GM19397 (cell line): Measurements from ENCODE around the gene KDM3A.

Experiments
- ATAC-seq: cut with Tn5 transposase; IDR thresholded peaks from one replicate; pipeline ENCODE4 v1.9.1; 2021; ENCODE audit warnings: mild to moderate bottlenecking, moderate library complexity; ENCODE audit not compliant: unreplicated experiment

KDM3A gene, protein sequence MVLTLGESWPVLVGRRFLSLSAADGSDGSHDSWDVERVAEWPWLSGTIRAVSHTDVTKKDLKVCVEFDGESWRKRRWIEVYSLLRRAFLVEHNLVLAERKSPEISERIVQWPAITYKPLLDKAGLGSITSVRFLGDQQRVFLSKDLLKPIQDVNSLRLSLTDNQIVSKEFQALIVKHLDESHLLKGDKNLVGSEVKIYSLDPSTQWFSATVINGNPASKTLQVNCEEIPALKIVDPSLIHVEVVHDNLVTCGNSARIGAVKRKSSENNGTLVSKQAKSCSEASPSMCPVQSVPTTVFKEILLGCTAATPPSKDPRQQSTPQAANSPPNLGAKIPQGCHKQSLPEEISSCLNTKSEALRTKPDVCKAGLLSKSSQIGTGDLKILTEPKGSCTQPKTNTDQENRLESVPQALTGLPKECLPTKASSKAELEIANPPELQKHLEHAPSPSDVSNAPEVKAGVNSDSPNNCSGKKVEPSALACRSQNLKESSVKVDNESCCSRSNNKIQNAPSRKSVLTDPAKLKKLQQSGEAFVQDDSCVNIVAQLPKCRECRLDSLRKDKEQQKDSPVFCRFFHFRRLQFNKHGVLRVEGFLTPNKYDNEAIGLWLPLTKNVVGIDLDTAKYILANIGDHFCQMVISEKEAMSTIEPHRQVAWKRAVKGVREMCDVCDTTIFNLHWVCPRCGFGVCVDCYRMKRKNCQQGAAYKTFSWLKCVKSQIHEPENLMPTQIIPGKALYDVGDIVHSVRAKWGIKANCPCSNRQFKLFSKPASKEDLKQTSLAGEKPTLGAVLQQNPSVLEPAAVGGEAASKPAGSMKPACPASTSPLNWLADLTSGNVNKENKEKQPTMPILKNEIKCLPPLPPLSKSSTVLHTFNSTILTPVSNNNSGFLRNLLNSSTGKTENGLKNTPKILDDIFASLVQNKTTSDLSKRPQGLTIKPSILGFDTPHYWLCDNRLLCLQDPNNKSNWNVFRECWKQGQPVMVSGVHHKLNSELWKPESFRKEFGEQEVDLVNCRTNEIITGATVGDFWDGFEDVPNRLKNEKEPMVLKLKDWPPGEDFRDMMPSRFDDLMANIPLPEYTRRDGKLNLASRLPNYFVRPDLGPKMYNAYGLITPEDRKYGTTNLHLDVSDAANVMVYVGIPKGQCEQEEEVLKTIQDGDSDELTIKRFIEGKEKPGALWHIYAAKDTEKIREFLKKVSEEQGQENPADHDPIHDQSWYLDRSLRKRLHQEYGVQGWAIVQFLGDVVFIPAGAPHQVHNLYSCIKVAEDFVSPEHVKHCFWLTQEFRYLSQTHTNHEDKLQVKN (N-terminal part only)

DNA sequence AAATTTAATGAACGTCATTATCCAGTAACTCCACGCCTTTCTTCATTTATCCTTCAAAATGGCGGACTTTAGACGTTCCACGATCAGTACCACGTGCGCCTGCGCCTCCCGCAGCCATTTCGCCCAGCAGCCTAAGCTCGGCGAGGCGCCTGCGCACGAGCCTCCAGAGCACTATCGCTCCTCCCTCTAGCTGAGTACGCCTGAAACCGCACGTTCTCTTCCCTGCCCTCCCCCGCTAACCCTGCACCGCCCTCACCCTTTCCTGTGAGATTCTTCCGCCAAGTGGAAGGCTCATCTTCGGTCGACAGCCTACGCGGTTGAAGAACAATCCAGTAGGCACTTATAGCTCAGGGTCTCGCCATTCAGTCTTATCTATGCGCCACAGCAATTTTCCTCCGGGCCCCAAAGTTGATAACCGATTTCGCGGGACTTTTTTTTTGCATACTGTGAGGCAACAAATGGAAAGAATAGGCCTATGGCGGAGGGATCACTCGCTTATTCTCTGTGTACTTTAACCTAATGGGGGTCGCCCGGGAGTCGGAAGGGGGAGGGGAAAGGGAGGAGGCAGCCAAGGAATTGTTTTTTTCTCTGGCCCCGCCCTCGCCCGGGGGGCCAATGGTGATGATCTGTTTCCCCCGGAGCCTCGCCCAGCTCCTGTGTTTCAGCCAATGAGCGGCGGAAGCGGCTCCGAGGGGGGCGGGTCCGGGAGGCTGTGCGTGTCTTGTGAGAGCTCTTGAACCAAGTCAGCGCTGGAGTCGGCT, at the start of gene KDM3A:
Gene KDM3A (plus strand): TSS at position 741 of the 761 bp plus-strand sequence. CDS start 677 bp downstream, outside the sequence.
- peak; percentile 81 for ATAC-seq

DNA sequence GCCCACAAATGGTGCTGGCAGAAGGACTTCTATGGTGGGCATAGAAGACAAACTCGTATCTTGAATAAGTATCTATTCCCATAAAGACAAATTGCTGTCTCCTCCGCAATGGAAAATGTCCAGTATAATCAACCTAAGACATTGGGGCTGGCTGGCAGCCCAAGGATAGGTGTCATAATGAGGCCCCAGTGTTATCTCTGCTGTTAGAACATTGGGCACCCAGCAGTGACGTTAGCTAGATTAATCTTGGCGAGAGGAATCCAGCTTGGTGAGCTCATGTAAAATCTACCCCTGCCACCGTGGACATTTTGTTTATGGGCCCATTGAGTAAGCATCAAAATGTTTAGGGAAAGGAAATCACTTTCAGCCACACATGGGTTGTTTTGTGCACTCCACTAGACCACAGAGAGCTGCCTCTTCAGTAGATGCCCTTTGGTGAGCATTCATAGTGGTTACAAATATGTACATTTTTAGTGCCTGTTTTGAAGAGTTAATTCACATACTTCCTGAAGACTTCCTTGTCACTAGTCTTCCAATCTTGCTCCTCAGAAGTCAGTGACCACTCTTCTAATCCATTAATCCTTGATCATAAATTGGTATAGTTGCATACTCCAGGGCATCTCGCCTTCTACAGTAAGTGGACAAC, 48.2 kb upstream of the KDM3A start:
- ATAC-seq = no peak

DNA sequence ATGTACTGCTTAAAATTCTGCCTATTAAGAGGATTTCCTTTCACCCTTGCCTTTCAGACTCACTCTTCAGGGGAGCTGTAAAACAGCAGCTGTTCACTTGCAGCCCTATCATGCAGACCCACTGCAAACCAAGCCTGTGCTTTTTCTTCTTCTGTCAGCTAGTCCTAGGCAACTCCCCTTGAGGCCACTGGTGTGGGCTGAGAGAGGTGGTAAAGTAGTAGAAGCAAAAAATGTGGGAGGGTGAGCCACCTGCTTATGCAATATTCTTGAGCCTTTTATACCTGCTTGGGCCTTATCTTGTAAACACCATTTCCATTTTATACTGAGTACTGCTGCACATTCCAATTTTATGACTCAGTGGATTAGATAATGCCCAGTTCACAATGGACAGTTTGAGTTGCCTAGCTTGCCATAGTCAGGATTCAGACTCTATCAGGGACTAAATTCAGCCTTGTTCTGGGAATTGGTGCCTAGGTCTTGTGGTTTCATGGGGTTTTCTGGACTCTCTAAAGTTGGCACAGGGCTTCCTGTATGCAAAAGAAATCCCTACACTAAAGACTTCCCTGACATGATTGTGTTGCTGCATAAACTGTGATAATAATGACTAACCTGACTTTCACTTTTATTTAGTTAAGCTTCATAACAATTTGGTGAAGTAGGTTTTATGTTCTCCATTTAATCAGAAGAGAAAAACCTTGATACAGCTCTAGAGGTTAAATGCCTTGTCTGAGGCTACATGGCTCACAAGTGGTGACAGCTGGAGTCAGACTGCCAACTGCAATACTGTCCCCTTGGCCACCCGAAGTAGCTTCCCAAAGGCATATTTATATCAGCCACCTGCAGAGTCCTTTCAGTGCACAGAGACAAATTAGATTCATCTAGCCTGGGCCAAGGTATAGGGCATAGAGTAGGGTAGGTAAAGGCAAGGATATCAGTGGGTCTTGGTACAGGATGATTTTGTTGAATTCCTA, 47.4 kb upstream of the KDM3A start:
- no peak for ATAC-seq

DNA sequence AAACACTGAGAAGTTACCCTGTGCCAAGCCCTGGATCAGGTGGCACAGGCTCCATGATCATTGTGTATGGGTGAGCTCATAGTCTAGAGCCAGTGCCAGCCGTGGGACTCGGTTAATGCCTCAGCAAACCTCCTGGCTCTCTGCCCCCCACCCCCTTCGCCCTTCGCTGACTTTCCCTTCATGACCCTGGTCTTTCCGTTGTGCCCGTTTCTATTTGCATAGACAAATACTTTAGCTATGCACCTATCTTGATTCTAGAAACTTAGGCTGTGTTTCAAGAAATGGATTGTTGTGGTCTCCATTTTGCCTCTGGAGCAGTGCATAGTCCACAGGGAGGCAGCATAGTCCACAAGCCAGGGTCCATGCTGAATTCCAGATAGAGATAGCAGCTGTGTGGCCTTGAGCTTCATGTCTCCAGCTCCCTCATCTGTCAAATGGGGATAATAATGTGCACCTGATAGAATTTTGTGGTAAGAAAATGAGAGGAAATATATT, 44.8 kb upstream of the KDM3A start:
- ATAC-seq = no peak

DNA sequence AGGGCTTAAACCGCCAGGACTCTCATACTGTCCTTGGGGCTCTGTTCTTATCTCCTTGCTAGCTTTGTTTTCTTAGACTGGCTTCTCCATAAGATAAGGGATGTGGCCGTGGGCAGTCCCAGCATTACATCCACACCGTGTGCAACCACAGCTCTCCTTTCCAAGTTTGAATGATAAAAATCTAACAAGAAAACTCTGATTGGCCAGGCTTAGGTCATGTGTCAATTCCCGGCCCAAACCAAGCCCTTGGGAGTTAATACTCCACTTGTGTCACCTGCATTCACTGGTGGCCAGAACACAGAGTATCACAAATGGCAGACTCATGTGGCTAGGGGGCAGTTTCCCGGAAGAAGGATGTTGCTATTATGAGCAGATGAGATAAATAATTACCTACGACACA, 43.2 kb upstream of the KDM3A start:
- no peak for ATAC-seq

DNA sequence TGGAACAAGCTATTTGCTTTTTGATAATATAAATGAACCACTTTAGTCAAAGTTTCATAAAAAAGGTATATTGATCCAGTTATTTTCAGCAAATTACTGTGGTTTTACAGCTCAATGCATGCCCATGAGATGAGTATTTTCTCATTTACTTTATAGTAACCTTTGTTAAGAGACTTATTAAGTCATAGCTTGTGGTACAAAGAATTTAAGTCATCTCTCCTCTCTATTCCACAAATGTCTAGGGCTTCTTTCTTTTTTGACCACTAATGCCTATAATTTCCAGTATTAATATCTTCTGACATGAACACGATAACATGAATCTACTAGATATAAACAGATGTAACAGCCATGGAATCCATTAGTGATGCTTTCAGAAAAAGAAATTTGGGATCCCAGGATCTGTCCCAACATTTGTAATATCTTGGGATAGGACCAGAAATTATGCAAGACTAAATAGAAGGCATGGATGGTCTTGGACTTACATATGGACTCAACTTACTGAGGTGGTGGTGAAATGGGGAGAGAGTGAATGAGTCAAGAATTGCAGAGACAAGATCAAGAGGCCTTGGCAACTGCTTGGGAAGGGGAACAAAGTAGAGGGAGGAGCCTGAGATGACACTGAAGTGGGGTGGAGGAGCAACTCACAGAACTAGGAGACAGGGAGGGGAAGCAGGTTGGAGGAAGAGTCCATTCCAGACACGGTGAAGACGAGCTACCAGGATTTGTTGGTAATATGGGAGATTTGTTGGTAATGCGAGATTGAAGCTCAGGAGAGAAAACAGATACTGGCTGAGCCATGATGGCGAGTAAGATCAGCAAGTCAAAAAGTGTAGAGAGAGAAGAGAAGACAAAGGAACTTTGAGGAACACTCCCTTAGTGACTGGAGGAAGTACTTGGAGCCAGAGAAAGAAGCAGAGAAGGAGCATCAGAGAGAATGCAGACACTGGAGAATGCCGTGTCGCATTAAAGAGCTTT, 42.4 kb upstream of the KDM3A start:
- no peak for ATAC-seq

DNA sequence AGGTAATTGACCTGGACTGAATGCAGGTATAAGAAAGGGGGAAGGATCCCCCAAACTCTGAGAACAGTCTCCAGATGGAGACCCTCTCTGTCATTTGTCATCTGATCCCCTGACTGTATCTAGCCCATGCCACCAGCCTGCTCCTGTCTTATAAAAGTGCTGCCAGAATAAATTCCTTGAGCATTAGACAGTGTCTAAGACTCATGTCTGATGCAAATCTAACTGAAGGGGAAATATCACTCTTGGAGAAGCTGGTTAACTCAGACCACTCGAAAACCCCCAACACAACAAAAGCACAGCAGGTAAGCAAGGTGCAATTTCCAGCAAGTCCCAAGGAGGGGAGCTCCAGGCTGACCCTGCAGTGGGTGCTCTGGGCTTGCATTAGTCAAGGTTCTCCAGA, 40.9 kb upstream of the KDM3A start:
- ATAC-seq = no peak

DNA sequence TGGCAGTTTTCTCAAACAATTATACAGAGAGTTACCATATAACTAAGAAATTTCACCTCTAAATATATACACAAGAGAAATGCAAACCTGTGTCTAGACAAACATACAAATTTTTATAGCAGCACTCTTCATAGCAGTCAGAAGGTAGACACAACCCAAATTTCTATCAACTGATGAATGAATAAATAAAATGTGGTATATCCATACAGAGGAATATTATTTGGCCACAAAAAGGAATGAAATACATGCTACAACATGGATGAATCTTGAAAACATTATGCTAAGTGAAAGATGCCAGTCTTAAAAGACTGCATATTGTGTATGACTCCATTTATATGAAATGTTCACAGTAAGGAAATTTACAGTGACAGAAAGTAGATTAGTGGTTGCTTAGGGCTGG, 30.6 kb upstream of the KDM3A start:
- no peak for ATAC-seq

DNA sequence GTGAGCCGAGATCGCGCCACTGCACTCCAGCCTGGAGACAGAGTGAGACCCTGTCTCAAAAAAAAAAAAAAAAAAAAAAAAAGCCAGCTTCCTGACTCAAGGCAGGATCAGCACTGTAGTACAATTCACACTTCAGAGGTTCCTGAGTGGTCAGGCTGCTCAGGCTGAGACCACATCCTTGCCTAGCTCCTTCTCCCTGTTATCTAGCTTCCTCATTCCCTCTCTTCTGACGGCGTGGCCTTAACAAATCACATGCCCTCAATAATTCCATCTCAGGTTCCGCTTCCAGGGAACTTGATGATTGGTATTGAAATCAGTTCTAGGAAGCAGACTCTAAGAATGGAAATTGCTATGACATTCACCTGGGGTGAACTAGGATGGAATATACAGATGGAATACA, 29.8 kb upstream of the KDM3A start:
- no peak for ATAC-seq

DNA sequence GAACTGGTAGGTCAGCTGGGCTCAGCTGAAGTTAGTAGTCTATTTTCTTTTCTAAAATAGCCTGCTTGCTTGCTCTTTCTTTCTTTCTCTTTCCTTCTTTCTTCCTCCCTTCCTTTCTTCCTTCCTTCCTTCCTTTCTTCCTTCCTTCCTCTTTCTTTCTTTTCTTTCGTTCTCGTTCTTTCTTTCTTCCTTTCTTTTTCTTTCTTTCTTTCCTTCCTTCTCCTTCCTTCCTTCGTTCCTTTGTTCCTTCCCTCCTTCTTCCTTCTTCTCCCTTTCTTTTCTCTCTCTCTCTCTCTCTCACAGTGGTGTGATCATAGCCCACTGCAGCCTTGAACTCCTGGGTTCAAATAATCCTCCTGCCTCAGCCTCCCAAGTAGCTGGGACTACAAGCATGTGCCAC, 29.2 kb upstream of the KDM3A start:
- ATAC-seq = no peak

DNA sequence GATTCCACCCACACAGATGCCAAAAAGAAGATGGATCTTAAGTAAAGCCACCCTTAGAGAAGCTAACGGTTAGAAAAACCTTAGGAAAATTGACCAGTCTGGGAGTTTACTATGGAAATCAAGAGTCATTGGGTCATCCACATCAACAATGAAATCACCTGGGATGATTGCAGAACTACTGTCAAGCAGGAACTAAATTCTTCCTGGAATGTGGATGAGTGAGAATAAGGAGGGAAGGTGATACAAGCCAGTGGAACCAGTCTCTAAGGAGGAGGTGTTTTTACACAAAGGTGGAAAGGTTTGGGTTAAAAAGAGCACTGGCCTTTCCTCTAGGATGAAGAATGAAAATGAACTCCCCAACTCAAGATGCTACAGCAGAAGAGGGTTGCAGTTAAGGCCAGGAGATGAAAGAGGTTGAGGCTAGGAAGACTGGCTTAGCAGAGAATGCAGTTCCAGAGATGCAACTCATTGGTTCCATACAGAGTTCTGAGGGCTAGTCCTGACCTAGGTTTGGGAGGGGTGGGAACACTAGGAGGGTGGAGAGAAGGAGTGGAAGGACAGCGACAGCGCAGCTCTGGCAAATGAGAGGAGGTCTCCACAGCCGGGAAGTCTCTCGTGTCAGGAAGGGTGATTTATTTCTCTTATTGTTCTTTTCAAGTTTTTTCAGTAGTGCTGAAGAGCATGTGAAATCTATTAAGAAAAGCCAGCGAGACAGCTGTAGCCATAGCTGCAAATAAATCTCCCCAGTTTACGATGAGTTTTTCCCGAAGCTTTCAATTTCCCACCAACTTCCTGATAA, 27.7 kb upstream of the KDM3A start:
- ATAC-seq = no peak

DNA sequence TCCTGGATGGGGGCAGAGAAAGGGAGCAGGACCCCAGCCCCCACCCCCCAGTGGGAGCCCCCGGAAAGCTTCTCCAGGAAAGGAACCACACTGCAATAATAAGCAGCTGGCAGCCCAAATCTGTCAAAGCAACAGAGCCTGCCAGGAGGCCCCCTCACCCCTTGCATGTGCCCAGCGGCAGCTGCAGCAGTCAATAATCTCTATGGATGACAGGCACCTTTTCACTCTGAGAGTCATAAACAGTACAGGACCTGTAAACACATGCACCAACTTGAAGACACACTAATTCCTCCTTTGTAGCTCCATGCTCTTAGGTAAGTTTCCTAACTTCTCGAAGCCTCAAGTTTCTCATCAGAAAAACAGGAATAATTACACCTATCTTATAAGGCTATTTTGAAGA, 26.2 kb upstream of the KDM3A start:
- no peak for ATAC-seq

DNA sequence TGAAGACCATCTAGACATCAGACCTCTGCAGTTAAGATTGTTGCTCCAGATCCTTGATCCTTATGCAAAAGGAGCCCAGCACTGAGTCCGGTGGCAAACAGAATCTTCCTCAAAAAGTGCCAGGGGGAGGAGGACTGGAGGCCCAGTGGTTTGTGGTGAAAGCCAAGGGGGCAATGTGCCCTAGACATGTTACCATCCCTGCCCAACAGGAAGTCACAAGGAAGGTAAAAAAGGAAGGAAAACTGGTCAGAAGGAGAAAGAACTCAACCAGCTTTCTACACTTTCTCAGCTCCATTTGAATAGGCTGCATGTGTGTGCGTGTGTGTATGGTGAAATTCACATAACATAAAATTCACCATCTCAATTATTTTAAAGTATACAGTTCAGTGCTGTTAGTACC, 25.0 kb upstream of the KDM3A start:
- no peak for ATAC-seq

DNA sequence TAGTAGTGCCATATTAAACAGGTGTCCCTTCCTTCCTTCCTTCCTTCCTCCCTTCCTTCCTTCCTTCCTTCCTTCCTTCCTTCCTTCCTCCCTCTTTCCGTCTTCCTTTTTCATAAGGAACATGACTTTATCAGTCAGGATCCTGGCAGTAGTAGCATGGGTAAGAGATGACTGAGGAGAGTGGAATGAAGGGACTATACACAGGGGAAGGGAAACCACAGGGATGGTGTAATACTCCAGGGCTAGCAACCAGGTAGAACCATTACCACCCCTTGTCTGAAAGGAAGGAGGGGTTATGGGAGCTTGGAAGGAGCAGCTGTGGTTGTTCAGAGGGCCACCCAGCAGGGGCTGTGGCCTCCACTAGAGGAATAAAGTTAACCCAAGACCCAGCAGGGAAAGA, 23.2 kb upstream of the KDM3A start:
- no peak for ATAC-seq

DNA sequence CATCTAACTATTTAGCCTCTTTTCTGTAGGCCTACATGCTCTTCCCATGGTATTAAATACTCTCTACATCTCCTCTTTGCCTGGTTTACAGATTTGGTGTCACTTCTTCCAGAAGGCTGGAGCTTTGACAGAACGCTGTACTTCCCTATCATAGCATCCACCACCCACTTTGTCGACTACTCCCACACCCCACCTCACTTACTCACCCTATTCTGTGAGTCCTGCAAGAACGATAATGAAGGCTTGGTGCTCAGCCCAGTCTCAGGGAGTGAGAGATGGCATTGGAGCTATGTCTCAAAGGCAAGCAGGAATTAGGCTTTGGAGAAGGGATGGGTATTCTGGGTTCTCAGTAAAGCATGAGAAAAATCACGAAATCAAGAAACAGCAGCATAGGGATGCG, 20.3 kb upstream of the KDM3A start:
- no peak for ATAC-seq

DNA sequence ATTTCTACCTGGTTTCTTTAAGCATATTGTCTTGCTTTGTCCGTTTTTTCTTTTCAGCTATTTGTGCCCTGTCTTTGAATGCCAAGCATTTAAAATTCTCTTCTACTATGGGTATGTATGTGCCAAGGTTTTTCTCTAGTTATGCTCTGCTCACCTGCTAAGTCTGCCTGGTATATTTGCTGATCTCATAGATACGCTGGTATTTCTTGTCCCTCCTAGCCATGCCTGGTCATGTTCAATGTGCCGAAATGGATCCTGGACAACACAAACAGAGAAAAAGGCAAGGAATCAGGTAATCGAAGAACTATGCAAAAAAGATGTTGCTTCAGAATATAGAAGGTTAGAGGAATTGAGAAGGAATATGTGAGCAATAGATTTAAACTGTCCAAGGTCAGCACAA, 14.9 kb upstream of the KDM3A start:
- no peak for ATAC-seq

DNA sequence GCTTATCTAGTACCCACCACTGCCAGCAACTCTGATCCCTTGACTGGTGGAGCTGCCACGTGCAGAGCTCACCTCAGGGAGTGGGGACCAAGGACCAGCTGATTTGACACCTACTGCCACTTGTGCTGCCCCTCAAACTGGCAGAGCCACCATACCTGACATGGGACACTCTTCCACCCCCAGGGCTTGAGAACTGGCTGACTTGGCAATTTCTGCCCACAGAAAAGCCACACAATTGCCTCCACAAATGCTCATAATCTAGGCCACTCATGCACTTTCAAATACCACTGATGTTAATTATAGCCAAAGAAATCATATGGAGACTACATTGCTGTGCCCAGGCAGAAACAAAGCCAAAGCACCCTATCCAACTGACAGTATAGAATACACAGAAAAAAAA, 11.8 kb upstream of the KDM3A start:
- no peak for ATAC-seq
